ENCODE data around the gene SLC5A5. TPM values are rescaled to one million over a fixed set of nuclear protein-coding genes. Genes with fewer than 3 reads are reported as not detected.

Gene SLC5A5
- total RNA-seq, 2 donors from 2014 or later = 1.2 TPM; not detected in 1

- TF ChIP-seq POLR2AphosphoS5 (IDR thresholded peaks at IDR 0.05) = no peak
- no peak for TF ChIP-seq POLR2A (IDR thresholded peaks at IDR 0.05)
- peak; percentile 75 to 91 (median 86) for TF ChIP-seq CTCF (IDR thresholded peaks at IDR 0.05)
- Histone ChIP-seq H3K9me3 (no peaks in the 10 kb centered on the region), H3K27me3 (replicated peaks; ENCODE audit: insufficient read depth) (no peaks in the 10 kb centered on the region), H3K4me1 (replicated peaks) (peaks cover 8% of the 10 kb centered on the region), H3K36me3 (no peaks in the 10 kb centered on the region), H3K27ac (no peak overlapping the region), H3K4me3 (no peak overlapping the region)
- DNase-seq (ENCODE audit: low spot score) = peak; percentile 69
- intact Hi-C loops (cut with DNase I) = no loop called here
- 48% methylated on average over 7 of the region's 7 CpGs for WGBS
These were observed 66.5 kb downstream of the SLC5A5 start for GRCh38 chr19:17938092-17938845.

- intact Hi-C loops (cut with DNase I) = loop anchor here (10.0 kb wide), 1 partner anchor 113 kb away; no protein-coding TSS in a partner anchor
- Histone ChIP-seq H3K27ac (no peak overlapping the region), H3K4me1 (replicated peaks) (no peaks in the 10 kb centered on the region), H3K27me3 (replicated peaks; ENCODE audit: insufficient read depth) (no peaks in the 10 kb centered on the region), H3K9me3 (no peaks in the 10 kb centered on the region), H3K4me3 (no peak overlapping the region), H3K36me3 (no peaks in the 10 kb centered on the region)
- DNase-seq (ENCODE audit: low spot score) = no peak
- 80% methylated on average over 17 of the region's 17 CpGs for WGBS
- TF ChIP-seq POLR2A (IDR thresholded peaks at IDR 0.05) (no peak), POLR2AphosphoS5 (IDR thresholded peaks at IDR 0.05) (no peak)
These were observed 70.4 kb downstream of the SLC5A5 start for GRCh38 chr19:17942181-17942580.

GRCh38 chr19:17942582-17943273 is 71.0 kb downstream of the SLC5A5 start:
- DNase-seq (ENCODE audit: low spot score) = no peak
- Histone ChIP-seq H3K9me3 (no peaks in the 10 kb centered on the region), H3K4me1 (replicated peaks) (no peaks in the 10 kb centered on the region), H3K36me3 (no peaks in the 10 kb centered on the region), H3K27me3 (replicated peaks; ENCODE audit: insufficient read depth) (no peaks in the 10 kb centered on the region), H3K27ac (no peak overlapping the region), H3K4me3 (no peak overlapping the region)
- TF ChIP-seq CTCF (IDR thresholded peaks at IDR 0.05) = no peak
- TF ChIP-seq POLR2A (IDR thresholded peaks at IDR 0.05) = no peak
- TF ChIP-seq POLR2AphosphoS5 (IDR thresholded peaks at IDR 0.05) = no peak
- intact Hi-C loops (cut with DNase I) = loop anchor here (10.0 kb wide), 1 partner anchor 112 kb away; no protein-coding TSS in a partner anchor
- WGBS = 72% methylated on average over 41 of the region's 41 CpGs

GRCh38 chr19:17943274-17944221 is 71.8 kb downstream of the SLC5A5 start:
- no peak for DNase-seq (ENCODE audit: low spot score)
- TF ChIP-seq CTCF (IDR thresholded peaks at IDR 0.05) (no peak), POLR2A (IDR thresholded peaks at IDR 0.05) (no peak)
- no peak overlapping the region for H3K4me3 ChIP-seq
- intact Hi-C loops (cut with DNase I) = loop anchor here (10.0 kb wide), 1 partner anchor 111 kb away; no protein-coding TSS in a partner anchor
- no peaks in the 10 kb centered on the region for H3K27me3 ChIP-seq (replicated peaks; ENCODE audit: insufficient read depth)
- no peaks in the 10 kb centered on the region for H3K9me3 ChIP-seq
- no peaks in the 10 kb centered on the region for H3K4me1 ChIP-seq (replicated peaks)
- no peaks in the 10 kb centered on the region for H3K36me3 ChIP-seq
- WGBS = 74% methylated on average over 40 of the region's 57 CpGs
- H3K27ac ChIP-seq = no peak overlapping the region

- TF ChIP-seq POLR2A (IDR thresholded peaks at IDR 0.05) (no peak), CTCF (IDR thresholded peaks at IDR 0.05) (no peak), POLR2AphosphoS5 (IDR thresholded peaks at IDR 0.05) (no peak)
- Histone ChIP-seq H3K9me3 (no peaks in the 10 kb centered on the region), H3K27me3 (replicated peaks; ENCODE audit: insufficient read depth) (no peaks in the 10 kb centered on the region), H3K27ac (no peak overlapping the region), H3K4me1 (replicated peaks) (no peaks in the 10 kb centered on the region), H3K36me3 (no peaks in the 10 kb centered on the region), H3K4me3 (no peak overlapping the region)
- intact Hi-C loops (cut with DNase I) = loop anchor here (10.0 kb wide), 1 partner anchor 110 kb away; no protein-coding TSS in a partner anchor
- 48% methylated on average over 4 of the region's 4 CpGs for WGBS
- no peak for DNase-seq (ENCODE audit: low spot score)
These were observed 72.6 kb downstream of the SLC5A5 start for GRCh38 chr19:17944301-17944700.

Data from prostate gland (tissue), 2 donors.